ENCODE measurements around the gene OBSCN.

The OBSCN gene, protein sequence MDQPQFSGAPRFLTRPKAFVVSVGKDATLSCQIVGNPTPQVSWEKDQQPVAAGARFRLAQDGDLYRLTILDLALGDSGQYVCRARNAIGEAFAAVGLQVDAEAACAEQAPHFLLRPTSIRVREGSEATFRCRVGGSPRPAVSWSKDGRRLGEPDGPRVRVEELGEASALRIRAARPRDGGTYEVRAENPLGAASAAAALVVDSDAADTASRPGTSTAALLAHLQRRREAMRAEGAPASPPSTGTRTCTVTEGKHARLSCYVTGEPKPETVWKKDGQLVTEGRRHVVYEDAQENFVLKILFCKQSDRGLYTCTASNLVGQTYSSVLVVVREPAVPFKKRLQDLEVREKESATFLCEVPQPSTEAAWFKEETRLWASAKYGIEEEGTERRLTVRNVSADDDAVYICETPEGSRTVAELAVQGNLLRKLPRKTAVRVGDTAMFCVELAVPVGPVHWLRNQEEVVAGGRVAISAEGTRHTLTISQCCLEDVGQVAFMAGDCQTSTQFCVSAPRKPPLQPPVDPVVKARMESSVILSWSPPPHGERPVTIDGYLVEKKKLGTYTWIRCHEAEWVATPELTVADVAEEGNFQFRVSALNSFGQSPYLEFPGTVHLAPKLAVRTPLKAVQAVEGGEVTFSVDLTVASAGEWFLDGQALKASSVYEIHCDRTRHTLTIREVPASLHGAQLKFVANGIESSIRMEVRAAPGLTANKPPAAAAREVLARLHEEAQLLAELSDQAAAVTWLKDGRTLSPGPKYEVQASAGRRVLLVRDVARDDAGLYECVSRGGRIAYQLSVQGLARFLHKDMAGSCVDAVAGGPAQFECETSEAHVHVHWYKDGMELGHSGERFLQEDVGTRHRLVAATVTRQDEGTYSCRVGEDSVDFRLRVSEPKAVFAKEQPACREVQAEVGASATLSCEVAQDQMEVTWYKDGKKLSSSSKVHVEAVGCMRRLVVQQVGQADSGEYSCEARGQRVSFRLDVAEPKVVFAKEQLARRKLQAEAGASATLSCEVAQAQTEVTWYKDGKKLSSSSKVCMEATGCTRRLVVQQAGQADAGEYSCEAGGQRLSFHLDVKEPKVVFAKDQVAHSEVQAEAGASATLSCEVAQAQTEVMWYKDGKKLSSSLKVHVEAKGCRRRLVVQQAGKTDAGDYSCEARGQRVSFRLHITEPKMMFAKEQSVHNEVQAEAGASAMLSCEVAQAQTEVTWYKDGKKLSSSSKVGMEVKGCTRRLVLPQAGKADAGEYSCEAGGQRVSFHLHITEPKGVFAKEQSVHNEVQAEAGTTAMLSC (N-terminal part only)

DNA sequence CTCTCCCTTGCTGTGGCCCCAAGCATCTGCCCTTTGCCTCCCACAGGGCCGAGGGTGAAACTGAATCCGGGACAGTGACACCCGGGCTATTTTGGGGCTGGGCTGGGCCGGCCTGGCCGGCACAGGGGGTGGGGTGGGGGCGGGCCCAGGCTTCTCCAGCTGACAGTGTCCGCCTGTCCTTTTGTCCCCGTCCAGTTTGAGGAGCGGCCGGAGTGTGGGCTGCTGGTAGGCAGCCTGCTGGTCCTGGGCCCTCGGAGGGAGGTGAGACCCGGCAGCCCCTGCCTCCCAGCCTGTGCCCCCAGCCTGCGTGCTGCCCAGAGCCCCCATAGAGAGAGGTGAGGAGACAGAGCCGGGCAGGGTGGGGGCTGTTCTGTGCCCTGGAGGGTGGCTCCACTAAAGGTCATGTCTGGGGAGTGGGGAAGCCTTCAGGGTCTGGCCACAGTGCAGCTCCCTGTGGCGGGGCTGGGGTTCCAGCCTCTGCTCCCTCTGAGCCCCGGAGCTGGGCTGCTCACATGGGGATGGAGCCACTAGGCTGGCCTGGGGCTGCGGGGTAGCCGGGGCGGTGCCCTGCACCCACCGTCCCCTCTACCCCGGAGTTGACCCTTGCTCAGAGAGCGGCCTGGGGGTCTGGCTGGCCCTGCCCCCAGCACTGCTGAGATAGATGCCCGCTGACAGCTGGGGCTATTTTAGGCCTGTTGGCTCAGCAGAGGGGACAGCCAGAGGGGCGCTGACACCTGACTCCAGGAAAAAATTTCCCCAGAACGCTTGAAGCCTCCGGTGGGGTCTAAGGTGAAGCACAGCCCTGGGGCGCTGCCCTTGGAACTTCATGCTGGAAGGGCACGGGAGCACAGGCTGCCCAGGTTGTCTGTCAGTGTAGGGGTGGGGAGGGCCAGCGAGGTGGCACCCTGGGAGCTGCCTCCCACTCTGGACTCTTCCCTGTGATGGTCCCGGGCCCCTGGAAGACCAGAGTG, at the start of gene OBSCN:
Gene OBSCN (plus strand): TSS at position 194 of the 971 bp plus-strand sequence. CDS start 3,740 bp downstream, outside the sequence.
- TF ChIP-seq, protein P1, sequence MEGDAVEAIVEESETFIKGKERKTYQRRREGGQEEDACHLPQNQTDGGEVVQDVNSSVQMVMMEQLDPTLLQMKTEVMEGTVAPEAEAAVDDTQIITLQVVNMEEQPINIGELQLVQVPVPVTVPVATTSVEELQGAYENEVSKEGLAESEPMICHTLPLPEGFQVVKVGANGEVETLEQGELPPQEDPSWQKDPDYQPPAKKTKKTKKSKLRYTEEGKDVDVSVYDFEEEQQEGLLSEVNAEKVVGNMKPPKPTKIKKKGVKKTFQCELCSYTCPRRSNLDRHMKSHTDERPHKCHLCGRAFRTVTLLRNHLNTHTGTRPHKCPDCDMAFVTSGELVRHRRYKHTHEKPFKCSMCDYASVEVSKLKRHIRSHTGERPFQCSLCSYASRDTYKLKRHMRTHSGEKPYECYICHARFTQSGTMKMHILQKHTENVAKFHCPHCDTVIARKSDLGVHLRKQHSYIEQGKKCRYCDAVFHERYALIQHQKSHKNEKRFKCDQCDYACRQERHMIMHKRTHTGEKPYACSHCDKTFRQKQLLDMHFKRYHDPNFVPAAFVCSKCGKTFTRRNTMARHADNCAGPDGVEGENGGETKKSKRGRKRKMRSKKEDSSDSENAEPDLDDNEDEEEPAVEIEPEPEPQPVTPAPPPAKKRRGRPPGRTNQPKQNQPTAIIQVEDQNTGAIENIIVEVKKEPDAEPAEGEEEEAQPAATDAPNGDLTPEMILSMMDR (IDR thresholded peaks at IDR 0.05), result no peak
- TF ChIP-seq ZFX (IDR thresholded peaks at IDR 0.05; ENCODE audit: borderline replicate concordance), result no peak
- no peak within 1 kb of the TSS for H3K27ac ChIP-seq

- no peak overlapping the region for H3K27ac ChIP-seq
- no peak for TF ChIP-seq ZFX (IDR thresholded peaks at IDR 0.05; ENCODE audit: borderline replicate concordance)
- TF ChIP-seq, protein P1 (IDR thresholded peaks at IDR 0.05), result no peak
Observed at GRCh38 chr1:228158151-228159007, 49.5 kb upstream of the OBSCN start.

- no peak for TF ChIP-seq ZFX (IDR thresholded peaks at IDR 0.05; ENCODE audit: borderline replicate concordance)
- TF ChIP-seq, protein P1 (IDR thresholded peaks at IDR 0.05), result no peak
- H3K27ac ChIP-seq, result no peak overlapping the region
Observed at GRCh38 chr1:228159008-228159665, 48.7 kb upstream of the OBSCN start.

DNA sequence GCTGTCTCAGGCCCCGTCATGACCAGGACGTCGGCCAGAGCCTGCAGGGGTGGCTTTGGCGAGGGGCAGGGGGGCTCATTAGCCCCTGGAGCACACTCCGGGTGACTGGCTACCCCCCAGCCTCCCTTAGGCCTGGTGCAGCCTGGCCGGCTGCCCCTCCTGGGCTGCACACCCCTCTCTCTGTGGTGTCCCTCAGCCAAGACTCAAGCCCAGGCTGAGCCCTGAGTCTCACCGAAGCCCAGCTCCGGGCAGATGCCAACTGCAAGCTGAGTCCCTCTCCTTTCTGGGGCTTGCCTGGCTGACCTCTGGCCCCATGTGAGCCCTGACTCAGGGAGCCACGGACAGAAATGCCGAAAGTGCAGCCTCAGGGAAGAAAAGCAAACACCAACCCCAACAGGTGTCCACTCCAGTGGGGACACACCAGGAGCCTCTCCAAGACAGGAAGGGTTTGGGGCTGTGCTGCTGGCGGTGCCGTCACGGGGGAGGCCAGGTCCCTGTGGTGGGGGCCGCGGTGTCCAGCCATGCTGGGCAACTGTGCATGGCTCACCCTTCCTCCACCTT, 47.6 kb upstream of the OBSCN start:
- no peak for TF ChIP-seq ZFX (IDR thresholded peaks at IDR 0.05; ENCODE audit: borderline replicate concordance)
- TF ChIP-seq, protein P1 (IDR thresholded peaks at IDR 0.05), result no peak
- no peak overlapping the region for H3K27ac ChIP-seq

DNA sequence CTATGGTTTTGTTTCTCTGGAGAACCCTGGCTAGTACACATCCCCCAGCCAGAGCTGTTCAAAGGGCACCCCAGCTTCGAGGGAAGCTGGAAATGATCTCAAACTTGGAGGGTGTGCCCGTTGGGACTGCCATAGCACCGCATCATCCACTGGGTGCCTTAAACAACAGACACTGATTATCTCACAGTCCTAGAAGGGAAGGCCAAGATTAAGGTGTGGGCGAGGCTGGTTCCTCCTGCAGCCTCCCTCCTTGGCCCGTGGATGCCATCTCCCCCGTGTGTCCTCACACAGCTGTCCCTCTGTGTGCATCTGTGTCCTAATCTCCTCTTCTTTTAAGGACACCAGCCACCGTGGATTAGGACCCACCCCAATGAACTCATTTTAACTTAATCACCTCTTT, 46.5 kb upstream of the OBSCN start:
- H3K27ac ChIP-seq, result no peak overlapping the region
- TF ChIP-seq, protein P1 (IDR thresholded peaks at IDR 0.05), result no peak
- TF ChIP-seq ZFX (IDR thresholded peaks at IDR 0.05; ENCODE audit: borderline replicate concordance), result no peak

All from 22Rv1 (cell line).